ENCODE data around the gene DIPK1B. TPM values are rescaled to one million over a fixed set of nuclear protein-coding genes. Genes with fewer than 3 reads are reported as not detected.

DIPK1B gene
- total RNA-seq, 1 experiment from 2014 or later: 26.3 TPM

- intact Hi-C loops (cut with micrococcal nuclease): no loop called here
- no peaks in the 10 kb centered on the region for H3K36me3 ChIP-seq (ENCODE audit: low read depth, low read length)
- H3K9ac ChIP-seq (ENCODE audit: low read length): no peak overlapping the region
- no peak overlapping the region for H3K4me2 ChIP-seq (ENCODE audit: low read length)
- H4K20me1 ChIP-seq (ENCODE audit: low read length): no peaks in the 10 kb centered on the region
- H3K27ac ChIP-seq (ENCODE audit: low read length): no peak overlapping the region
- POLR2A ChIA-PET (ENCODE audit: unreplicated experiment): no interaction called here
- TF ChIP-seq EZH2 (IDR thresholded peaks at IDR 0.05; ENCODE audit: low read length, unreplicated experiment) (no peak), EZH2phosphoT487 (IDR thresholded peaks at IDR 0.05; ENCODE audit: borderline replicate concordance, low read length) (no peak), CTCF (conservative IDR thresholded peaks at IDR 0.05; ENCODE audit: low read depth, low read length) (no peak)
- H3K4me3 ChIP-seq (ENCODE audit: low read length): no peak overlapping the region
- no peaks in the 10 kb centered on the region for H3K9me3 ChIP-seq (ENCODE audit: low read length)
- no peak for DNase-seq
- H3K79me2 ChIP-seq (ENCODE audit: low read length): no peaks in the 10 kb centered on the region
- BruUV-seq (replicated peaks): no TSS peak
- no peak overlapping the region for H2AFZ ChIP-seq (ENCODE audit: low read length)
- H3K27me3 ChIP-seq (ENCODE audit: low read length): no peaks in the 10 kb centered on the region
- no peak for ATAC-seq
- H3K4me1 ChIP-seq (ENCODE audit: insufficient read depth, low read length): no peaks in the 10 kb centered on the region
- no peaks in the 10 kb centered on the region for H3F3A ChIP-seq (ENCODE audit: low read length, unreplicated experiment)
- CTCF ChIA-PET: no interaction called here
- no peaks in the 10 kb centered on the region for H3K9me2 ChIP-seq (replicated peaks; ENCODE audit: low read length)
These were observed 36.6 kb downstream of the DIPK1B start for GRCh38 chr9:136748666-136749611.

- H3K9me3 ChIP-seq (ENCODE audit: low read length): no peaks in the 10 kb centered on the region
- DNase-seq (peak; percentile 39), ATAC-seq (no peak; the same call in 1 of the 2 replicates)
- no peaks in the 10 kb centered on the region for H3K36me3 ChIP-seq (ENCODE audit: low read depth, low read length)
- H3K27me3 ChIP-seq (ENCODE audit: low read length): no peaks in the 10 kb centered on the region
- H3K4me2 ChIP-seq (ENCODE audit: low read length): no peak overlapping the region
- CTCF ChIA-PET: interaction anchor here (0.7 kb wide), 1 partner anchor 317 kb away, joined by 3 read pairs; no protein-coding TSS in a partner anchor
- H2AFZ ChIP-seq (ENCODE audit: low read length): no peak overlapping the region
- H4K20me1 ChIP-seq (ENCODE audit: low read length): no peaks in the 10 kb centered on the region
- no peaks in the 10 kb centered on the region for H3K9me2 ChIP-seq (replicated peaks; ENCODE audit: low read length)
- no peak overlapping the region for H3K4me3 ChIP-seq (ENCODE audit: low read length)
- BruUV-seq (replicated peaks): no TSS peak
- no peak overlapping the region for H3K9ac ChIP-seq (ENCODE audit: low read length)
- no peaks in the 10 kb centered on the region for H3K4me1 ChIP-seq (ENCODE audit: insufficient read depth, low read length)
- no peaks in the 10 kb centered on the region for H3K79me2 ChIP-seq (ENCODE audit: low read length)
- H3K27ac ChIP-seq (ENCODE audit: low read length): no peak overlapping the region
- no peaks in the 10 kb centered on the region for H3F3A ChIP-seq (ENCODE audit: low read length, unreplicated experiment)
- POLR2A ChIA-PET (ENCODE audit: unreplicated experiment): no interaction called here
- TF ChIP-seq CTCF (conservative IDR thresholded peaks at IDR 0.05; ENCODE audit: low read depth, low read length) (no peak), EZH2phosphoT487 (IDR thresholded peaks at IDR 0.05; ENCODE audit: borderline replicate concordance, low read length) (no peak), EZH2 (IDR thresholded peaks at IDR 0.05; ENCODE audit: low read length, unreplicated experiment) (no peak)
- intact Hi-C loops (cut with micrococcal nuclease): no loop called here
These were observed 38.2 kb downstream of the DIPK1B start for GRCh38 chr9:136750526-136750925.

GRCh38 chr9:136751244-136751643 is 38.9 kb downstream of the DIPK1B start:
- H2AFZ ChIP-seq (ENCODE audit: low read length): no peak overlapping the region
- H3K9me3 ChIP-seq (ENCODE audit: low read length): no peaks in the 10 kb centered on the region
- no peaks in the 10 kb centered on the region for H3K4me1 ChIP-seq (ENCODE audit: insufficient read depth, low read length)
- intact Hi-C loops (cut with micrococcal nuclease): no loop called here
- TF ChIP-seq EZH2phosphoT487 (IDR thresholded peaks at IDR 0.05; ENCODE audit: borderline replicate concordance, low read length): no peak
- no peak for TF ChIP-seq CTCF (conservative IDR thresholded peaks at IDR 0.05; ENCODE audit: low read depth, low read length)
- TF ChIP-seq EZH2 (IDR thresholded peaks at IDR 0.05; ENCODE audit: low read length, unreplicated experiment): no peak
- no peak for DNase-seq
- ChIA-PET POLR2A (ENCODE audit: unreplicated experiment) (no interaction called here), CTCF (interaction anchor here (0.7 kb wide), 1 partner anchor 316 kb away, joined by 3 read pairs; no protein-coding TSS in a partner anchor)
- no peak overlapping the region for H3K4me3 ChIP-seq (ENCODE audit: low read length)
- no peaks in the 10 kb centered on the region for H3F3A ChIP-seq (ENCODE audit: low read length, unreplicated experiment)
- no peak for ATAC-seq
- H3K27me3 ChIP-seq (ENCODE audit: low read length): no peaks in the 10 kb centered on the region
- BruUV-seq (replicated peaks): no TSS peak
- no peak overlapping the region for H3K27ac ChIP-seq (ENCODE audit: low read length)
- H3K4me2 ChIP-seq (ENCODE audit: low read length): no peak overlapping the region
- no peak overlapping the region for H3K9ac ChIP-seq (ENCODE audit: low read length)
- H4K20me1 ChIP-seq (ENCODE audit: low read length): no peaks in the 10 kb centered on the region
- H3K79me2 ChIP-seq (ENCODE audit: low read length): no peaks in the 10 kb centered on the region
- H3K36me3 ChIP-seq (ENCODE audit: low read depth, low read length): no peaks in the 10 kb centered on the region
- H3K9me2 ChIP-seq (replicated peaks; ENCODE audit: low read length): no peaks in the 10 kb centered on the region
